H9 (cell line): ENCODE data around the gene TRIM51. TPM values are rescaled to one million over a fixed set of nuclear protein-coding genes. Genes with fewer than 3 reads are reported as not detected.

Experiments
- DNase-seq: peaks from one replicate; pipeline ENCODE4 v3.0.0-alpha.2; 2017
- H2AFZ ChIP-seq: one replicate; pipeline ENCODE4 v1.6.1; 2013; ENCODE audit warnings: mild to moderate bottlenecking, low read length, control low read depth, moderate library complexity
- H2AK5ac ChIP-seq: 2 replicates; pipeline ENCODE4 v1.6.1; 2013; ENCODE audit warnings: low read length, control low read depth, mixed read lengths; ENCODE audit not compliant: insufficient read length
- H2BK120ac ChIP-seq: one replicate; pipeline ENCODE4 v1.6.1; 2013; ENCODE audit warnings: low read depth, mild to moderate bottlenecking, low read length, control low read depth, inconsistent platforms; ENCODE audit not compliant: poor library complexity, severe bottlenecking
- H2BK12ac ChIP-seq: 2 replicates; pipeline ENCODE4 v1.6.1; 2013; ENCODE audit warnings: low read length, control low read depth, mixed read lengths, low read depth; ENCODE audit not compliant: insufficient read length
- H2BK15ac ChIP-seq: 2 replicates; pipeline ENCODE4 v1.6.1; 2013; ENCODE audit warnings: low read depth, low read length, control low read depth
- H2BK20ac ChIP-seq: one replicate; pipeline ENCODE4 v1.6.1; 2013; ENCODE audit warnings: low read depth, mild to moderate bottlenecking, low read length, control low read depth, inconsistent platforms; ENCODE audit not compliant: poor library complexity, severe bottlenecking
- H2BK5ac ChIP-seq: 2 replicates; pipeline ENCODE4 v1.6.1; 2013; ENCODE audit warnings: low read length, control low read depth, mixed read lengths; ENCODE audit not compliant: insufficient read length
- H3K14ac ChIP-seq: 2 replicates; pipeline ENCODE4 v1.6.1; 2013; ENCODE audit warnings: low read length, control low read depth; ENCODE audit not compliant: insufficient read depth
- H3K18ac ChIP-seq: 2 replicates; pipeline ENCODE4 v1.6.1; 2013; ENCODE audit warnings: low read depth, mild to moderate bottlenecking, mixed read lengths, low read length, control low read depth; ENCODE audit not compliant: insufficient read length
- H3K23ac ChIP-seq: 2 replicates; pipeline ENCODE4 v1.6.1; 2013; ENCODE audit warnings: low read length, control low read depth, mixed read lengths, low read depth; ENCODE audit not compliant: insufficient read length
- H3K23me2 ChIP-seq: 2 replicates; pipeline ENCODE4 v1.6.1; 2013; ENCODE audit warnings: low read depth, mild to moderate bottlenecking, mixed read lengths, low read length, control low read depth; ENCODE audit not compliant: insufficient read length, poor library complexity, severe bottlenecking
- H3K27ac ChIP-seq: 2 replicates; pipeline ENCODE4 v1.5.1; 2013; ENCODE audit warnings: low read length, control low read depth, mixed read lengths, low read depth; ENCODE audit not compliant: insufficient read length
- H3K27me3 ChIP-seq: 2 replicates; pipeline ENCODE4 v1.6.1; 2013; ENCODE audit warnings: low read length, control low read depth, inconsistent platforms; ENCODE audit not compliant: insufficient read depth
- H3K4ac ChIP-seq: 2 replicates; pipeline ENCODE4 v1.6.1; 2013; ENCODE audit warnings: low read depth, mild to moderate bottlenecking, control low read depth, inconsistent platforms, low read length, moderate library complexity
- H3K4me1 ChIP-seq: 2 replicates; pipeline ENCODE4 v1.6.1; 2013; ENCODE audit warnings: low read length, control low read depth, inconsistent platforms; ENCODE audit not compliant: insufficient read depth
- H3K4me2 ChIP-seq: 2 replicates; pipeline ENCODE4 v1.6.1; 2013; ENCODE audit warnings: low read length, control low read depth, mixed read lengths; ENCODE audit not compliant: insufficient read length, insufficient read depth
- H3K56ac ChIP-seq: 2 replicates; pipeline ENCODE4 v1.6.1; 2013; ENCODE audit warnings: low read depth, mild to moderate bottlenecking, mixed read lengths, low read length, control low read depth; ENCODE audit not compliant: insufficient read length
- H3K79me1 ChIP-seq: 2 replicates; pipeline ENCODE4 v1.6.1; 2013; ENCODE audit warnings: low read depth, mild to moderate bottlenecking, moderate library complexity, low read length, control low read depth, inconsistent platforms; ENCODE audit not compliant: insufficient read depth, poor library complexity, severe bottlenecking
- H3K79me2 ChIP-seq: 2 replicates; pipeline ENCODE4 v1.6.1; 2013; ENCODE audit warnings: low read length, control low read depth, inconsistent platforms; ENCODE audit not compliant: insufficient read depth
- H3K9ac ChIP-seq: 2 replicates; pipeline ENCODE4 v1.6.1; 2013; ENCODE audit warnings: low read length, control low read depth, mixed read lengths; ENCODE audit not compliant: insufficient read length; ENCODE audit errors: extremely low read depth
- H3K9me3 ChIP-seq: one replicate; pipeline ENCODE4 v1.6.1; 2013; ENCODE audit warnings: low read depth, low read length, inconsistent platforms; ENCODE audit not compliant: control insufficient read depth
- H3T11ph ChIP-seq: one replicate; pipeline ENCODE4 v1.6.1; 2013; ENCODE audit warnings: mild to moderate bottlenecking, low read length, control low read depth, inconsistent platforms
- H4K20me1 ChIP-seq: one replicate; pipeline ENCODE4 v1.6.1; 2013; ENCODE audit not compliant: control insufficient read depth, insufficient read length, insufficient read depth
- H4K5ac ChIP-seq: 2 replicates; pipeline ENCODE4 v1.6.1; 2013; ENCODE audit warnings: low read depth, mild to moderate bottlenecking, mixed read lengths, low read length, control low read depth; ENCODE audit not compliant: insufficient read length
- H4K8ac ChIP-seq: replicated peaks from 2 replicates; pipeline ENCODE4 v1.6.1; 2013; ENCODE audit warnings: low read length, control low read depth, mixed read lengths, low read depth; ENCODE audit not compliant: insufficient read length
- H4K91ac ChIP-seq: 2 replicates; pipeline ENCODE4 v1.6.1; 2013; ENCODE audit warnings: low read depth, mild to moderate bottlenecking, moderate library complexity, mixed read lengths, low read length, control low read depth; ENCODE audit not compliant: insufficient read length
- H3K27ac Mint-ChIP-seq, 3 experiments: 2 replicates in 2 of 3; 3 replicates in 1 of 3; pipeline ENCODE4 v1.8.0; 2020 to 2021; ENCODE audit warnings: mixed read lengths in 3 of 3, mild to moderate bottlenecking in 1 of 3, moderate library complexity in 1 of 3
- H3K27me3 Mint-ChIP-seq: 2 replicates; pipeline ENCODE4 v1.8.0; 2021; ENCODE audit warnings: low read depth, mild to moderate bottlenecking, moderate library complexity, mixed read lengths
- H3K36me3 Mint-ChIP-seq, 3 experiments: 2 replicates in 2 of 3; 3 replicates in 1 of 3; pipeline ENCODE4 v1.8.0; 2020 to 2021; ENCODE audit warnings: low read depth in 3 of 3, mixed read lengths in 3 of 3; ENCODE audit not compliant: insufficient read depth in 1 of 3
- H3K4me1 Mint-ChIP-seq, 2 experiments: 2 replicates each; pipeline ENCODE4 v1.8.0; 2020; ENCODE audit warnings: mixed read lengths in 2 of 2
- H3K4me3 Mint-ChIP-seq, 2 experiments: 2 replicates in 1 of 2; 3 replicates in 1 of 2; pipeline ENCODE4 v1.8.0; 2020 to 2021; ENCODE audit warnings: mild to moderate bottlenecking in 2 of 2, mixed read lengths in 2 of 2, moderate library complexity in 1 of 2
- H3K9me3 Mint-ChIP-seq, 2 experiments: 2 replicates in 1 of 2; 3 replicates in 1 of 2; pipeline ENCODE4 v1.8.0; 2020; ENCODE audit warnings: mild to moderate bottlenecking in 2 of 2, mixed read lengths in 2 of 2, moderate library complexity in 1 of 2
- CTCF ChIP-seq: fragments of 200-600 bp; sonication (generic); conservative IDR thresholded peaks from 3 replicates; pipeline ENCODE4 v1.8.0; 2021; ENCODE audit warnings: antibody characterized with exemption, mild to moderate bottlenecking
- WGBS: extraction: QIAGEN DNeasy Blood & Tissue Kit; methylation state at CpG from one replicate; pipeline ENCODE4 v1.1.7; 2013; ENCODE audit warnings: missing lambda C conversion rate, low lambda C conversion rate, mixed read lengths; ENCODE audit not compliant: insufficient read length; ENCODE audit errors: extremely low coverage; 5-methylcytosine and 5-hydroxymethylcytosine counted together
- total RNA-seq: library from RNA; stranded (reverse); gene quantifications from 2 replicates; pipeline ENCODE4 v1.2.1, GENCODE V29; 2021

The TRIM51 gene
- total RNA-seq, 1 experiment from 2014 or later, result not detected

GRCh38 chr11:55920537-55920936 lies 37.4 kb downstream of the TRIM51 start:
- no peaks in the 10 kb centered on the region for H3K79me2 ChIP-seq
- peaks cover 8 to 18% (median 10%) of the 10 kb centered on the region in 3 experiments for H3K36me3 Mint-ChIP-seq

More at GRCh38 chr11:55920537-55920936, 37.4 kb downstream of the TRIM51 start:
- H3K4ac ChIP-seq, result no peak overlapping the region
- no peak overlapping the region for H2BK12ac ChIP-seq
- H2AFZ ChIP-seq, result no peak overlapping the region
- no peak overlapping the region for H2BK120ac ChIP-seq
- no peak overlapping the region for H2BK15ac ChIP-seq
- H4K8ac ChIP-seq, result no peak overlapping the region
- TF ChIP-seq CTCF, result no peak
- H3K56ac ChIP-seq, result no peak overlapping the region
- H2BK20ac ChIP-seq, result no peak overlapping the region
- H4K91ac ChIP-seq, result no peak overlapping the region
- no peak overlapping the region for H3T11ph ChIP-seq
- H3K9ac ChIP-seq, result no peak overlapping the region
- H3K4me1 ChIP-seq, result no peaks in the 10 kb centered on the region
- no peak overlapping the region for H2AK5ac ChIP-seq
- no peak overlapping the region for H3K4me2 ChIP-seq
- Mint-ChIP-seq H3K9me3 (peaks cover 82 to 89% of the 10 kb centered on the region in 2 experiments), H3K4me3 (no peak overlapping the region), H3K27me3 (no peaks in the 10 kb centered on the region; the same call in 1 of the 2 replicates), H3K4me1 (no peaks in the 10 kb centered on the region), H3K27ac (no peak overlapping the region)
- H3K23me2 ChIP-seq, result no peaks in the 10 kb centered on the region
- no CpG with 5 or more reads among the region's 5 CpGs for WGBS
- no peak overlapping the region for H4K5ac ChIP-seq
- H2BK5ac ChIP-seq, result no peak overlapping the region
- no peak overlapping the region for H3K23ac ChIP-seq
- no peak overlapping the region for H3K14ac ChIP-seq
- no peaks in the 10 kb centered on the region for H3K79me1 ChIP-seq
- H3K27ac ChIP-seq, result no peak overlapping the region
- no peak overlapping the region for H3K18ac ChIP-seq
- H3K27me3 ChIP-seq, result no peaks in the 10 kb centered on the region
- no peak for DNase-seq
- H3K9me3 ChIP-seq, result peaks cover 40% of the 10 kb centered on the region
- no peaks in the 10 kb centered on the region for H4K20me1 ChIP-seq
